Testis (tissue), 2 donors: ENCODE measurements around the gene SLC25A45.

Source experiments
- CTCF ChIP-seq, 3 experiments: fragments of 450-650 bp in 2 of 3; fragments of 200-600 bp in 1 of 3; sonication (generic) in 1 of 3; IDR thresholded peaks; one replicate each; pipeline ENCODE4 v1.5.1; 2016 to 2019; ENCODE audit warnings: antibody characterized with exemption in 3 of 3, mild to moderate bottlenecking in 2 of 3, moderate library complexity in 1 of 3
- POLR2A ChIP-seq: fragments of 450-650 bp; IDR thresholded peaks from one replicate; pipeline ENCODE4 v1.6.1; 2017; ENCODE audit warnings: antibody characterized with exemption, mild to moderate bottlenecking, moderate library complexity

- TF ChIP-seq CTCF (IDR thresholded peaks at IDR 0.05) (no peak), POLR2A (no peak)
These were observed 18.0 kb upstream of the SLC25A45 start for GRCh38 chr11:65400307-65401072.
